ENCODE data around the gene BICDL1.
A peak's percentile ranks its signal among the peaks of the same experiment; 100 is the strongest.

Gene BICDL1

DNA sequence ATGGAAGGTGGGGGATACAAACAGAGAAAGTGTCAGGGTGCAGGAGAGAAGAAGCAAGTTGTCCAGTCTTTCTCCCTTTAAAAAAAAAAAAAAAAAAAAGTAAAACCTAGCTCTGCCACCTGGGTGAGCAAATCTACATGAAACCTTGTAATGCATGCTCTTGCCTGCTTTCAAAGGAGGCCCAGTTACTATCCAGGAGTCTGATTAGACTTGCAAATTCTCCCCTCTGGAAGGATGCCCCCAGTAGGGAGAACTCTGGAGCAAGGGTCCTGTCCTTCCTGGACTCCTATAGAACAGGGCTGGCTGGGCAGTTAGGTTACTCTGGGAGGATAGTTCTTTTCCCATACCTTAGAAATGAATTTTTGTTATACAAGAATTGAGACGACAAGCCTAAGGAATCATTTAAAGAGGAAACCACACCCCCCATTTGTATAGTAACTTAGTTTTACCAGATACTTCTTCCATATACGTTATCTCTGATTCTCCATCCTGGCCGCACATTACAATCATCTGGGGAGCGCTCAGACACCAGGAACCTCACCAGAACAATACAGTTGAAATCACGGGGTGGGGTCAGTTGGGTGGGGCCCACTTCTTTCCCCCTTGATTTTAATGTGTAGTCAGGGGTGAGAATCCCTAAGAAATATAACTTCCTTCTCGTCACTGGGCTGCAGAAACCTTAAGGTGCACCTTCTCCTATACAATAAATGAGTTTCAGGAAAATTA lies 97.0 kb downstream of the BICDL1 start:
- no peak for DNase-seq

DNA sequence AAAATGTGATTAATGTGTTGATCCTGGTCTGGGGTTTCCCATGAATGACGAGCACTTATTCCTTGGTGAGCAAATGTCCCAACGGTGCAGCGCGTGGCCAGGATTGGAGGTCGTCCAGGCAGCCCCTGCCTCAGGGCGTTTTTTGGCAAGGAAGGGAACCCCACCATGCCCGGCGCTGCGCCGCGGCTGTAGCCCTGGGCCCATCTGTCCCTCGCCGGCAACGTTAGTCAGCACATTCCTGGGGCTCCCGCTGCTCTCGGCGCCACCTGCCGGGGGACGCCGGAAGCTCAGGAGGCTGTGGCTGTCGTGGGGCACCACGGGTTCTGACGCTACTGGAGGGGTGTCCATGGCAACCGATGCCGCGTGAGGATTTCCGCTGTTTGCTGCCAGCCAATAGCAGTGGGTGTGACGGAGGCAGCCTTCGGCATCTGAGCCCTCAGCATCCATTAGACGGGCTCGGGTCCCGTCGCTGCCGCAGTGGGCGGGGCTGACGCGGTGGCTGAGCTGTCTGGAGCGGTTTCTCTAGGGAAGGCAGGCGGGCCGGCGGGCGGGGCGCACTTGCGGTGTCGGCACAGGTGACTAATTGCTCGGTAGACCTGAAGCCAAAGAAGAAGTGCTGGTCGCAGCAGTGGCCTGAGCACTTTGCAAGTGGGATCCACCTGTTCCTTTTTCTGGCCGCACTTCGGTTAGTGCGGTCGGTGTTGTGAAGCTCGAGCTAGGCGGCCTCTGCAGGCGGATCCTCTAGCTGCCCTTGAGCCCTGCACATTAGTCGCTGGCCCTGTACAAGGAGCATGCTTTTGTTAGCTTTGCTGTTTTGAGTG lies 98.0 kb downstream of the BICDL1 start:
- DNase-seq = peak; percentile 100

DNA sequence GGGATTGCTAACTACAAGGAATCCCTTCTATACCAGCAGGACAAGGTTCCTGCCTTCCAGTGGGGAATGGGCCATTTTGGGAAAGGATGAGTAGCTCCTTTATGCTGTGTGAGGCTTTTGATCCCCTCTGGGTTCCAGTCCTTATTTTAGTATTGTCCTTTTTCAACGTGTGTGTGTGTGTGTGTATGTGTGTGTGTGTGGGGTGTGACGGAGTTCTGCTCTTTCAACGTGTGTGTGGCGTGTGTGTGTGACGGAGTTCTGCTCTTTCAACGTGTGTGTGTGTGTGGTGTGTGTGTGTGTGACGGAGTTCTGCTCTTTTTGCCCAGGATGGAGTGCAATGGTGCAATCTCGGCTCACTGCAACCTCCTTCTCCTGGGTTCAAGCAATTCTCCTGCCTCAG lies 100.1 kb downstream of the BICDL1 start:
- DNase-seq = no peak

DNA sequence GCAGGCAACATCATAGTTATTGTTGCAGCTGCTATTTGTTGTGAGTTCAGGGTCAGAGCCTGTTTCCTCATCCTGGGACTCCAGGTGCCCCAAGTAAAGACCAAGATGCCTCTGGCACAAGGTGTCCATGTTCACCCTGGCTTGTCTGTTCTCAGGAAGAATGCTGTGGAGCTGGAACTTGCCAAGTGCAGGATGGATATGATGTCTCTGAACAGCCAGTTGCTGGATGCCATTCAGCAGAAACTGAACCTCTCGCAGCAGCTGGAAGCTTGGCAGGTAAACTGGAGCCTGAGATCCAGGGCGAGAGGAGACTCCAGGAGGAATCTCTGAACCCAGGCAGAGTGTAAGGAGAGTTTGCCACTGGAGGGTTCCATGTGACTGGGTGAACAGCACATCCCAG lies 100.8 kb downstream of the BICDL1 start:
- no peak for DNase-seq

DNA sequence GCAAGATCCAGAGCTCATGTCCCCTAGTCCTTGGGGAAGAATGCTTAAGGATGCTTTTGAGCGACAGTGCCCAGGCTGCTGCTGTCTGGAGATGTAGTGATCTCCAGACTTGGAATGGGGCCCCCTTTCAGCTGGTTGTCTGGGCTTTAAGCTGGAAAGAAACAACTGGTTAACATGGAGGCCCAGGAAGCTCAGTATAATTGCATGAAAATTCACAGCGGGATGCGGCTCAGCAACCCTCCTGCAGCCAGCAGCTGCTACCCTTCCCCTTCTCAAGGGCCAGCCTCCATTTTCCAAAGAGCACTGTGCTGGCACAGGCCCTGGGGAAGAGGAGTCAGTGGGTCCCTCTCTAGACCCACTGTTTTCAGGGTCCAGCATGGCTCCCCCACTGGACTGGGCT lies 101.2 kb downstream of the BICDL1 start:
- no peak for DNase-seq

DNA sequence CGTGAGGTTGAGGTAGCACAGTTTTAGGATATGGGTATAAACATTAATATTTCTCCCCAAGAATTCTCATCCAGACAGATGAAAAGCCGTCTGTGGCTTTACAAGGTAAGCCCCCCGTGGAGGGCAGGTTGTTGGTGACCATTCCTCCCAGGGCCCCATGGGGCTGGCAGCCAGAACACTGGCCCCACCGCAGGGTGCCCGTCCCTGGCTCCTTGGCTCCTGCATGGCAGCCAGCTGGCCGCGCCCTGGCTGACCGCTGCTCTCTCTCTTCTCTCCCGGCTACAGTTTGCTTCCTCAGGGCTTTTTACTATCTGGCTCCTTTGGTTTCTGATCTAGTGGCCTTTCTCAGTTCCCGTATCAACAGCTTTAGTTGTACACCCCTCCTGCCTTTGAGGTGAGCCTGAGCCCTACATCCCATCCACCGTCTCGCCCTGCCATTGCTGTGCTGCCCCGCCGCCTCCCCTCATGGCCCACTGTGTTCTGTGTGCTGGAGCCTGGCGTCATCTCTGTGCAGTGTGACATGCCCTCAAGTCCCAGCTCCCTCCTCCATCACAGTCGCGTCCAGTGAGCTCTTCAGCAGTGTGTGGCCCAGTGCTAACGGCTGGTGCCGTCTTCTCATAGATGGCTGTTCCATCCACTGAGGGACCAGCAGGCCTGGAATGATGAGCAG lies 101.7 kb downstream of the BICDL1 start:
- no peak for DNase-seq

DNA sequence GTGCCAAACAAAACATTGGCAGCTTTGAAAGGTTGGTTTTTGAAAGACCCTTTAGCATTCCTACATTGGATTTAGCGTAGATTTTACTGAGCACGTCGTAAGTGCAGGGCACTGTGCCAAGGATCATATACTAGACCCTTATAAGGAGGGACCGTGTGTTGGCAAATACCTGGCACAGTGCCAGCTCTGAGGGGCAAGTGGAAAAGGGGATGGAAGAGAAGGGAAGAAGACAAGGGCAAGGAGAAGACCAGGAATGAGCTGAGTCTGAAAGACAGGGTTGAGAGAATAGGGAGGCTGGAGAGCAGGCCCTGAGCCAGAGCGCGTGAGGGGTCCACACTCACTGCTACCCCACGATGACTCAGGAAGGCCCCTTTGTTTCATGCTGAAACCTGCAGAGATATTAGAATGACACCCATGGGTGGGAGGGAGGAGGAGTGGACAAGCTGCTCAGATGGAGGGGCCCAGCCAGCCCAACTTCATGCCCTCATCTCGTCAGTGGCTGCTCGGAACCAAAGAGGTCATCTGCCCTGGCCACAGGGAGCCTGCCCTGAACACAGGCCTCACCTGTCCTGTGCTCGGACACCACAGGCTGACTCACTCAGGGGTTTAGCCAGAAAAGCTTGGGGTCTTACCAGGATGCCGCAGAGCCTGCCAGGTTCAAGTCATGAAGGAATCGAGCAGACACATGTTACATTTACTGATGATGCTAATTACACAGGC lies 102.5 kb downstream of the BICDL1 start:
- no peak for DNase-seq

DNA sequence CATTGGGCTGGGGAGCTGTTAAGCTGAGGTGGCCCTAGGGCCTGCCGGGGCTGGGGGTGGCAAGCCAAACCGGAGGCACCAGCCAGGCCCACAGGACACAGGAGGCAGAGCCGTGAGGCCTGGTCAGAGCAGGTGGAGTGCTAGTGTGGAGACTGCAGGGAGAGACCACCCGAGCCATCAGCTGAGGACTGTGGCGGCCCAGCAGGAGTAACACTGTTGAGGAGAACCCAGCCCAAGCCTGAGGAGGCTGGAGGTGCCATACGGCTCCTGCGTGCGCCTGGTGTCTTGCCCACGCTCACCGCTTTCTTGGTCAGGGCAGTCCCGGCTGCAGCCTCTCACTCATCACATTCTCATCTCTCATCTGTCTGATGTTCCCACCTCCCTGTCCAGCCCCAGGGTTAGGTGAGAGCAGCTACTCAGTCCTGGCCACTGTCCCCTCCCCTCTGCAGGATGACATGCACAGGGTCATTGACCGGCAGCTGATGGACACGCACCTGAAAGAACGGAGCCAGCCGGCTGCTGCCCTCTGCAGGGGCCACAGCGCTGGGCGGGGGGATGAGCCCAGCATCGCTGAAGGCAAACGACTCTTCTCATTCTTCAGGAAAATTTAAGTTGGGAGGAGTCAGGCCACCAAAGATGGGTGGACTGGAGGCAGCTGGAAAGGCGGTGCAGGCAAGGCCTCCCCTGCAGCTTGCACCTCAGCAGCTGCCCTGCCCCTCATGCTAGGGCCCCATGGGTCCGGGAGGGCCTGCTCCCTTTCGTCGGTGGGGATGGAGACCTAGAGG lies 103.7 kb downstream of the BICDL1 start:
- DNase-seq = no peak

DNA sequence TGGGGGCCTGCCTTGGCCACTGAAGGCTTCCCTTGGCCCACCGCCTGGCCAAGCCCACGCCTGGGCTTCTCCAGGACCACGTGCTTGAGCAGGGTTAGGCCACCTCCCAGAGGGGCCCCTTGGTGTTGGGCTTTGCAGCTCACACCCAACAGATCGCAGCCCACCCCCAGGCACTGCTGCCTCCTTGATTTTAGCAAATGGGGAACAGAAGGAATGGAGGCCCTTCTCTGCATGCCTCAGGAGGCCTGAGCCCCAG lies 104.2 kb downstream of the BICDL1 start:
- no peak for DNase-seq

DNA sequence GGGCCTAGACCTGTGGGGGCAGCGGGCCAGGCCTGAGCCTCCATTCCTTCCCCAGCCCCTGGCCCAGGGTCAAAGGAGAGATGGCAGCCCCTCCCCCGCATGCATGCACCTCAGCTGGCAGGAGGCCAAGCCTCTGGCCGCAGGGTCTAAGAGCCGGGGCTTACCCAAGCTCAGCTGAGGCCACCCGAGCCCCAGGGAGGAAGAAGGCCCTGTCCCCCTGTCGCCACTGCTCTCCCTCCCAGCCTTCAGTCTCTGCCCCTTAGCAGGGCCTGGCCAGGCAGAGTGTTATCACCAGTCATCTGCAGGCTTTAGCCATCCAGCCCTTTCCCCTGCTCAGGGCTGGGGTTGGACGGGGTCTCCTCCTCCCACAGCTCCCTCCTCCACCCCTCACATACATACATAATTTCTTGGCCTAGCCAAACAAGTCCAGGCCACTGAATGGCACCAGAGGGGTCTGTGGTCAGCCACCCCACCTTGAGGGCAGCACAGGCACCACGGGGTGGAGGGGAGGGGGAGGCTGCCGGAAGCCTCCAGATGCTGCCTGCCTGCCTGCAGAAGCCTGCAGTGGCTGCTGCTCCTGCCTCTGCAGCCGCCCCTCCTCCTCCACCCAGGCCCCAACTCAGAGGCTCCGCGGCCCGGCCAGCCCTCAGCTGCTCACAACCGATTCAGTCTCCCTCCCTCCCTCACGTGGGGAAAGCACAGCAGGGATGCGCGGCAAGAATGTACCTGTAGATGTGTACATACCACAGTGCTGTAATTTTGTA lies 104.7 kb downstream of the BICDL1 start:
- no peak for DNase-seq

DNA sequence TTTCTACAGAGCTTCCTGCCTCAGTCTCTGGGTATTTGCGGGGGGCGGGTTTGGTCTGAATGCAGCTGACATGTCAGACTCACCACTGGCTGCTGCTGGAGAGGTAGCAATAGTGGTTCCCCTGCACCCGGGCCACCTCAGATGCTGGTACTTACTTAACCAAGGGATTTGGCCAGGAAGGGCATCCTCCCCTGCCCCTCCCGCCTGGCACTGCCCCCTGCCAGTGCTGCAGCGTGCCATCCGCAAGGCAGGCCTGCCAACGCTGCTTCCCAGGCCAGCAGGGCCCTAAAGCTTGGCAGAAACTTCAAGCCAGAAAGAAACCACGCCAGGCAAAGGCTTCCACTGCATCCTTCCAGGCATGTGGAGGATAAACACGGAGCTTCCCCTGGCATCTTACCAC lies 105.4 kb downstream of the BICDL1 start:
- no peak for DNase-seq

DNA sequence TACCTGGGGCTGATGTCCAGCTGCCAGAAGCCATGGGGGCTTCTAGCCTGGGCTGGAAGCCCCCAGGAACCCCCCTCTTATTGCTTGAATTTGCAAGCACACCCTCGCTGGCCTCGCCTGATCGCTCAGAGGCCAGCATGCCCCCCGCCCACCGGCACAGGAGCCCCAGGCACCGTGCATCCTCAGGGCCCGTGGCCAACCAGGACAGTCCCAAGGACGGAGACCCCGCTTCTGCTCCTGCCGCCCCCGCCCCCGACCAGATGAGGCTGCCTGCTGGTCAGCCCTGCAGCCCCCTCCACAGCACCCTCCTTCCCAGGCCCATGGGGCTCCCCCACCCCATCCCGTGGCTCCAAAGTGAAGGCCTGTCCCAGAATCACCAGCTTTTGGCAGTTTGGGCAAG lies 106.3 kb downstream of the BICDL1 start:
- no peak for DNase-seq

DNA sequence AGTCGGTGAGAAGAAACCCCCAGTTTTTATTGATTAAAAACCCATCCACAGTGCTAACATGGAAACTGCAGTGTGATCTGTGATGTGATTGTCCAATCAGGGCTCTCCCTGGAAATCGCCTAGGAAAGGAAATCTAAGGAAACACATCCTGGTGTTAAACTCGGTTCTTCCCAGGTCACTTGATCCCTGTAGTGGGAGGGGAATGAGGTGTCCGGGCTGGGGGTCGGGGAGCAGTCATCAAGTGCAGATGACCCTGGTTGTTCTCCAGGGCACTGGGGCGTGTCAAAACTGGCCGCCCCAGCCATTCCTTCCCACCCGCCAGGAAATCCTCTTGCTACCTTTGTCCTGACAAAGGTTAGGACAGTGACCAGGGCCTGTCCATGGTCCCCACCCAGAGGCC lies 106.7 kb downstream of the BICDL1 start:
- no peak for DNase-seq

DNA sequence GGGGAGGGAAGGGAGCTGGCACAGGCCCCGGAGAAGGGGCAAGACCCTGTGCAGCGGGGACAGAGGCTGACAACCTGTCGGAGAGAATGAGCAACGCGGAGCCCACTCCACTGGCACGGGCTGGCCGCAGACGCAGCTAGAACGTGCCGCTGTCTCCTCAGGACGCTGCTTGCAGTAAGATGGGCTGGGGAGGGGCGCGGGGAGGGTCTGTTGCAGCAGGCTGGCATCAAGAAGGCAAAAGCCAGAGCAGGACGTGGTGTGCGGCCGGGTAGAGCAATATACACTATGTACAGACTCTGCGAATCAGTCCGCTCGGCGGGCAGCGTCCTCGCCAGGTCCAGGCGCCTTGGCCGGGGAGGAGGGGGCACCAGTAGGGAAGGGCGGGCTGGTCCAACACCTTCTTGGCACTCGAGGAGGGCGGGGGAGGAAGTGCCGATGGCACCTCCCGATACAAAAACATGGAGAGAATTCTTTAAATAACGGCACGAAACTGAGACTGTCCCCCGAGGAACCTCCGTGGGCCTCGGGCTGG lies 107.7 kb downstream of the BICDL1 start:
- no peak for DNase-seq

DNA sequence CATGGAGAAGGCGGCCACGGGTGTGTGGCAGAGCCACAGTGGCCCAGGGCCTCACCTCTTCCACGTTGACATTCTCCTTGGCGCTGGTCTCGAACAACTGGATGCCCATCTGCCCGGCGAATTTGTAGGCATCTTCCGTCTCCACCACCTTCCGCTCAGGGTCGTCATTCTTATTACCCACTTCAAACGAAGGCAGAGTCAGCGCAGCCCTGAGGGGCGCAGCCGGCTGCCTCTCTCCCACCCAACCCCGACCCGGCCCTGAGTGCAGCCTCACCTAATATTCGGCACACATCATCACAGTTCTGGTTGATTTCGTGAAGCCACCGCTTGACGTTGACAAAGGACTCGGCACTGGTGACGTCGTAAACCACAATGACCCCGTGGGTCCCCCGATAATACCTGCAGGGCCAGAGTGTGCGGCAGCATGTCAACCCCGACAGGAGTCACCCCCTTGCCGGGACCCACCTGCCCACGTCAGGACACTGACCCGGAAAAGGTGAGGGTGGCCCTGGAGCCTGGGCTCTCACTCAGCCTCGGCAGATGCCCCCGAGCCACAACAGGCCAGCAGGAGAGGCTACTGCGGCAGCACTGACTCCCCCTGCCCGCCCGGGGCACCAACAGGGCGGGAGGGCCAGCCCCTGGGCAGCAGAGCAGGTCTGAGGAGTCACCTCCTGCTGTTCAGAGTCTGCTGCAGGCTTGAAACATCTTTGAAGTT lies 109.9 kb downstream of the BICDL1 start:
- DNase-seq = no peak

DNA sequence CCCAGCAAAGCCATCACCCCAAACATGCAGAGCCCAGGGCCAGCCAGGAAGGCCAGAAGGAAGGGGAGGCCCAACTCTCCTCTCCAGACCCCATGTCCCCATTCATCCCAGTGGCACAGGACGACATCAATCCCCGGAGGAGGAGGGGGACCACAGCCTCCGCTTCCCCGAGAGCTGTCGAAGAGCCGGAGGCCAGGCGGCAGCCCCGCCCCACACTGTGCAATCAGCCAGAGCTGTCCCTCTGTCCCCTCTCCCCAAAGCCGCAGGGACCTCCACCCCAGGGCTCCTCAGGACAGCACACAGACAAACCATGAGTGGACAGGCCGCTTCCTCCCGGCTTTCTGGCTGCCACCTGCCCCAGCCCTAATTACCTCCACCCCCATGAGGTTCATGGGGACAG lies 110.7 kb downstream of the BICDL1 start:
- no peak for DNase-seq

DNA sequence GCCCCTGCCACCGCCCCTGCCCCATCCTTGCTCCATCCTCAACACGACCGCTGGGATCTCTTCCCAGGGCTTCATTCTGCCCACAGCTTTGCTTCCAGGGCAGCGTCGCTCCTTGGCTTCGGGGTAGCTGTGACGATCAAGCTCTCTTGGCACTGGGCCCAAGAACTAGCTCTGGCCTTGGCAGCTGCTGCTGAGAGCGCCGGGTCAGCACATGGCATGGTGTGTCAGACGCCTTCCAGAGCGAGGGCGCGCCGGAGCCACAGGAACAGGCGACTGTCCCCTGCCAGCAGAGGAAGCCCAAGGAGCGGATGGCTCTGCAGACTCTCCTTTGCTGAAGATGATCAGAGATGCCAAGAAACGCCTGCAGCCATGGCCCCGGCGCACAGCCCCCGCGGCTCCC lies 111.6 kb downstream of the BICDL1 start:
- no peak for DNase-seq

DNA sequence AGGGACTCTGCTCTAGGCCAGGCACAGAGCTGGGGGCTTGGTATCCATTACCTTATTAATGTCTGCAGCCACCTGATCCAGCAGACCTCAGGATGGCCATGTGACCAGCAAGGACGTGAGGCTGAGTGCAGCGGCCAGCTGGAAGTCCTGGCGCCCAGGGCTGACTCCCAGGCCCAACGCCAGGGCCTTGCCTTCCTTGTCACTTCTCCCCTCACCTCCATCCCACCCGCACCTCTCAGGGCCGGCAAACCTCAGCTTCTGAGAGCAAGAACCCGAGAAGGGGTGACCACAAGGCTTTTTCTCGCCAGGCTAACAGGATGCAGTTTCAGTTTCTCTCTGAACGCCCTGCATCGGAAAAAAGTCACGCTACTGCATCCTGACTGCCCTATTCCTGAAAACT lies 112.1 kb downstream of the BICDL1 start:
- DNase-seq = no peak

DNA sequence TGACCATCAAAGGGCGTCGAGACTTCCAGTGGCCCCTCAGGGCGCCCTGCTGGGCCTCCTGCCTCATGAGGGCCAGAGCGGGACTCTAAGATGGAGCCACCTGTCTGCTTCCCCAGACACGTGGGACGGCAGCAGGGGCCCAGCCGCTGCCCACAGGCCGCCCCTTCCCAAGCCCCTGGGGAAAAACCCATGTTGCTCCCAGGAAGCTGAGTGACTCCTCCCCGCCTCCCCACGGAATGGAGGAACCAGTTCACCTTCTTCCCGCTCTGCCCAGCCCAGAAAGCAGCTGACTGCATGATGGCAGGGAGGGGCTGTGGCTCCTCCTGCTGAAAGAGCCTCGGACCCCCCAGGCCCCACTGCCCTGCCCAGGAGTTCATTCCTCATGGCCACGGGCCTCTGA lies 112.6 kb downstream of the BICDL1 start:
- DNase-seq = no peak

DNA sequence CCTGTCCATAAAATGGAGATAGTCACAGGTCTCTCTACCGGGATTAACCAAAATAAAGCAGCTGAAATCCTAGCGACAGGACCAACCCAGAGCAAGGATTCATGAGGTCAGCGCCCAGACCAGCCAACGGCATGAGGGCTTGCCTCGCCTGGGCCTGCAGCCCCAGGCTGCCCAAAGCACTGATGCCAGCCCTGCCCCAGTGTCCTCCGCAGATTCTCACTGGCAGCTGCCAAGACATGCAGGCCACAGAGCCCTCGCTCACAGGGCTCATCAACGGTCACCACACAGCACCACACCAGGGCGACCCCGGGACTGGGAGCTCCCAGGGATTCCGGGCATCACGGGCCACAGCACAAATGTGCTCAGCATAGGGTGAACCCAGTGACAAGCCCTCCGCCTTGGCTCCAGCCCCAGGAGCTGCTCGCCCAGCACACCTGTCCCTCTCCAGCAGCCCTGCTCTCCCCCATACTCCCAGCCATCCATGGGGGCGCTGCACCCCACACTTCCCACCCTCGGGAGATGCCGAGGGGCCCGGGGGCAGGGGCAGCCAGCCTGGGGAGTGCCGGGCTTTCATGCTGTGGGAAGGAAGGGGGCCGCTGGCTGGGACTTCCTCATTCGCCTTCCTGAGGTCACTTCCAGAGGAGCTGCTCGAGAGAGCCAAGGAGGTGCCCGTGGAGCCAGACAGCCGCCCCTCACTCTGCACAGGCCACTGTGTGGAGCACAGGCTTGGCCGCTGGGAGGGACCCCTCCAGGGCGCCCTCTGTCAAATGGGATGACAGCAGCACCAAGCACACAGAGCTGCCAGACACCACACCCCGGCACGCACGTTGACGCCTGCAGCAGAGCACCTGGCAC lies 113.4 kb downstream of the BICDL1 start:
- no peak for DNase-seq

All from CD4-positive, alpha-beta T cell treated with Interferon gamma for 1 hour (primary cell).